ENCODE results near the gene LOXL4. TPM values are rescaled to one million over a fixed set of nuclear protein-coding genes. Genes with fewer than 3 reads are reported as not detected.
A peak's percentile ranks its signal among the peaks of the same experiment; 100 is the strongest.

LOXL4 gene
- total and polyA plus RNA-seq, 8 donors, result 0.29 to 23.7 (median 1.7) TPM

GRCh38 chr10:98266647-98267046 is 1.3 kb downstream of the LOXL4 start:
- Histone ChIP-seq H3K27ac (peak overlapping the region in 3 of 5 donors; percentile 74 to 86 (median 84)), H3K9me3 (no peaks in the 10 kb centered on the region), H3K36me3 (no peaks in the 10 kb centered on the region), H3K27me3 (peaks cover 0 to 38% (median 12%) of the 10 kb centered on the region in 3 donors), H3K4me3 (peak overlapping the region in 1 of 4 donors; percentile 53), H3K4me1 (peaks cover 23 to 49% (median 36%) of the 10 kb centered on the region in 4 donors)
- intact Hi-C loops (cut with DNase I; ENCODE audit: low total_unique reads), result no loop called here
- WGBS, 5 donors, result 81 to 93% (median 87%) methylated on average over 5 of the region's 5 CpGs
- DNase-seq, result no peak
- no peak for TF ChIP-seq POLR2A (IDR thresholded peaks at IDR 0.05)
- TF ChIP-seq POLR2AphosphoS5 (IDR thresholded peaks at IDR 0.05), result no peak
- TF ChIP-seq CTCF (IDR thresholded peaks at IDR 0.05), result no peak
- TF ChIP-seq EP300 (IDR thresholded peaks at IDR 0.05), result no peak

GRCh38 chr10:98265403-98266378 is 2.3 kb downstream of the LOXL4 start:
- intact Hi-C loops (cut with DNase I; ENCODE audit: low total_unique reads), result no loop called here
- WGBS, 5 donors, result 67 to 78% (median 73%) methylated on average over 16 to 17 of the region's 17 CpGs
- peaks cover 23 to 53% (median 38%) of the 10 kb centered on the region in 4 donors for H3K4me1 ChIP-seq
- H3K27me3 ChIP-seq, result peaks cover 0 to 38% (median 12%) of the 10 kb centered on the region in 3 donors
- no peak overlapping the region for H3K27ac ChIP-seq
- TF ChIP-seq CTCF (IDR thresholded peaks at IDR 0.05) (no peak), EP300 (IDR thresholded peaks at IDR 0.05) (no peak), POLR2A (IDR thresholded peaks at IDR 0.05) (no peak), POLR2AphosphoS5 (IDR thresholded peaks at IDR 0.05) (no peak)
- no peak for DNase-seq
- H3K9me3 ChIP-seq, result no peaks in the 10 kb centered on the region
- H3K36me3 ChIP-seq, result no peaks in the 10 kb centered on the region
- no peak overlapping the region for H3K4me3 ChIP-seq

GRCh38 chr10:98264378-98265065 is 3.5 kb downstream of the LOXL4 start:
- peak in 1 of 2 donors; percentile 0 for DNase-seq
- 73 to 83% (median 81%) methylated on average over 11 to 12 of the region's 12 CpGs for WGBS, 5 donors
- H3K27me3 ChIP-seq, result peaks cover 0 to 34% (median 12%) of the 10 kb centered on the region in 3 donors
- intact Hi-C loops (cut with DNase I; ENCODE audit: low total_unique reads), result no loop called here
- H3K4me3 ChIP-seq, result no peak overlapping the region
- no peak for TF ChIP-seq POLR2A (IDR thresholded peaks at IDR 0.05)
- TF ChIP-seq CTCF (IDR thresholded peaks at IDR 0.05), result no peak
- TF ChIP-seq EP300 (IDR thresholded peaks at IDR 0.05), result no peak
- TF ChIP-seq POLR2AphosphoS5 (IDR thresholded peaks at IDR 0.05), result no peak
- H3K4me1 ChIP-seq, result peaks cover 21 to 52% (median 32%) of the 10 kb centered on the region in 4 donors
- H3K36me3 ChIP-seq, result no peaks in the 10 kb centered on the region
- H3K9me3 ChIP-seq, result no peaks in the 10 kb centered on the region
- H3K27ac ChIP-seq, result no peak overlapping the region

GRCh38 chr10:98263088-98263487 is 4.9 kb downstream of the LOXL4 start:
- H3K4me1 ChIP-seq, result peaks cover 9 to 42% (median 19%) of the 10 kb centered on the region in 4 donors
- no peak overlapping the region for H3K4me3 ChIP-seq
- intact Hi-C loops (cut with DNase I; ENCODE audit: low total_unique reads), result no loop called here
- no peak for TF ChIP-seq CTCF (IDR thresholded peaks at IDR 0.05)
- no peak for TF ChIP-seq POLR2A (IDR thresholded peaks at IDR 0.05)
- TF ChIP-seq POLR2AphosphoS5 (IDR thresholded peaks at IDR 0.05), result no peak
- no peak for TF ChIP-seq EP300 (IDR thresholded peaks at IDR 0.05)
- WGBS, 5 donors, result 86 to 94% (median 92%) methylated on average over 7 of the region's 7 CpGs
- no peak overlapping the region for H3K27ac ChIP-seq
- H3K9me3 ChIP-seq, result no peaks in the 10 kb centered on the region
- H3K36me3 ChIP-seq, result no peaks in the 10 kb centered on the region
- peak in 1 of 2 donors; percentile 0 for DNase-seq
- H3K27me3 ChIP-seq, result peaks cover 0 to 21% (median 9%) of the 10 kb centered on the region in 3 donors

Measured in stomach (tissue), 9 donors.